Effector memory CD8-positive, alpha-beta T cell (primary cell): Measurements from ENCODE around the gene PRKCE.
A peak's percentile ranks its signal among the peaks of the same experiment; 100 is the strongest.

ENCODE experiments used
- ATAC-seq: fragments of 150-1000 bp; cut with Tn5 transposase; replicated peaks from 2 replicates; pipeline ENCODE4 v1.10.0; 2021; ENCODE audit warnings: mild to moderate bottlenecking, moderate library complexity
- DNase-seq, 3 experiments: peaks; one replicate each; pipeline ENCODE4 v3.0.0; 2021
- H3K27ac Mint-ChIP-seq, 2 donors: one replicate each; pipeline ENCODE4 v1.8.0; 2022; ENCODE audit warnings: mild to moderate bottlenecking in 2 of 2, mixed read lengths in 2 of 2, moderate library complexity in 2 of 2
- H3K27me3 Mint-ChIP-seq, 2 donors: one replicate each; pipeline ENCODE4 v1.8.0; 2022; ENCODE audit warnings: mixed read lengths in 2 of 2
- H3K36me3 Mint-ChIP-seq: one replicate; pipeline ENCODE4 v1.8.0; 2022; ENCODE audit warnings: mild to moderate bottlenecking, moderate library complexity, mixed read lengths; ENCODE audit not compliant: insufficient read depth
- H3K4me1 Mint-ChIP-seq, 2 donors: one replicate each; pipeline ENCODE4 v1.8.0; 2022; ENCODE audit warnings: low read depth in 2 of 2, mixed read lengths in 2 of 2
- H3K4me3 Mint-ChIP-seq, 2 donors: one replicate each; pipeline ENCODE4 v1.8.0; 2022; ENCODE audit warnings: mild to moderate bottlenecking in 2 of 2, mixed read lengths in 2 of 2, moderate library complexity in 2 of 2
- H3K9me3 Mint-ChIP-seq, 2 donors: one replicate each; pipeline ENCODE4 v1.8.0; 2022; ENCODE audit warnings: mixed read lengths in 2 of 2

The PRKCE gene

GRCh38 chr2:45951025-45951727 lies 299.7 kb downstream of the PRKCE start:
- peaks cover 4 to 10% of the 10 kb centered on the region in 2 donors for H3K4me1 Mint-ChIP-seq
- no peak overlapping the region for H3K27ac Mint-ChIP-seq
- DNase-seq, result peak in 1 of 3 experiments; percentile 6
- peak; percentile 72 for ATAC-seq
- H3K36me3 Mint-ChIP-seq, result no peaks in the 10 kb centered on the region
- no peak overlapping the region for H3K4me3 Mint-ChIP-seq
- no peaks in the 10 kb centered on the region for H3K27me3 Mint-ChIP-seq
- no peaks in the 10 kb centered on the region for H3K9me3 Mint-ChIP-seq

GRCh38 chr2:45952591-45952990 lies 301.1 kb downstream of the PRKCE start:
- ATAC-seq, result no peak
- Mint-ChIP-seq H3K27ac (no peak overlapping the region), H3K9me3 (no peaks in the 10 kb centered on the region), H3K36me3 (no peaks in the 10 kb centered on the region), H3K4me1 (peaks cover 10% of the 10 kb centered on the region in 2 donors), H3K27me3 (peaks cover 0 to 4% of the 10 kb centered on the region in 2 donors), H3K4me3 (no peak overlapping the region)
- no peak for DNase-seq

- no peaks in the 10 kb centered on the region for H3K36me3 Mint-ChIP-seq
- H3K4me1 Mint-ChIP-seq, result peaks cover 10% of the 10 kb centered on the region in 2 donors
- H3K27me3 Mint-ChIP-seq, result peaks cover 0 to 4% of the 10 kb centered on the region in 2 donors
- DNase-seq (no peak), ATAC-seq (no peak)
- no peaks in the 10 kb centered on the region for H3K9me3 Mint-ChIP-seq
- H3K4me3 Mint-ChIP-seq, result no peak overlapping the region
- H3K27ac Mint-ChIP-seq, result no peak overlapping the region
Observed at GRCh38 chr2:45953376-45954027, 302.0 kb downstream of the PRKCE start.

GRCh38 chr2:45954233-45954850 lies 302.9 kb downstream of the PRKCE start:
- ATAC-seq (no peak), DNase-seq (no peak)
- Mint-ChIP-seq H3K27me3 (peaks cover 0 to 4% of the 10 kb centered on the region in 2 donors), H3K4me1 (peaks cover 11 to 12% of the 10 kb centered on the region in 2 donors), H3K36me3 (no peaks in the 10 kb centered on the region), H3K9me3 (no peaks in the 10 kb centered on the region), H3K4me3 (no peak overlapping the region), H3K27ac (no peak overlapping the region)

- ATAC-seq, result no peak
Observed at GRCh38 chr2:45957533-45958227, 306.2 kb downstream of the PRKCE start.

GRCh38 chr2:45960057-45960863 lies 308.8 kb downstream of the PRKCE start:
- Mint-ChIP-seq H3K4me1 (peaks cover 12 to 23% of the 10 kb centered on the region in 2 donors), H3K36me3 (no peaks in the 10 kb centered on the region), H3K27me3 (peaks cover 0 to 4% of the 10 kb centered on the region in 2 donors), H3K4me3 (no peak overlapping the region), H3K9me3 (no peaks in the 10 kb centered on the region), H3K27ac (no peak overlapping the region)
- DNase-seq (no peak), ATAC-seq (no peak)

More at GRCh38 chr2:45957533-45958227, 306.2 kb downstream of the PRKCE start:
- Mint-ChIP-seq H3K4me1 (peaks cover 5 to 13% of the 10 kb centered on the region in 2 donors), H3K36me3 (no peaks in the 10 kb centered on the region), H3K27ac (no peak overlapping the region), H3K9me3 (no peaks in the 10 kb centered on the region), H3K4me3 (no peak overlapping the region), H3K27me3 (peaks cover 0 to 4% of the 10 kb centered on the region in 2 donors)
- DNase-seq, result no peak

- DNase-seq (no peak), ATAC-seq (no peak)
- Mint-ChIP-seq H3K9me3 (no peaks in the 10 kb centered on the region), H3K4me3 (no peak overlapping the region), H3K27me3 (peaks cover 0 to 1% of the 10 kb centered on the region in 2 donors), H3K36me3 (no peaks in the 10 kb centered on the region), H3K27ac (no peak overlapping the region), H3K4me1 (peaks cover 12 to 20% of the 10 kb centered on the region in 2 donors)
Observed at GRCh38 chr2:45962177-45962921, 310.9 kb downstream of the PRKCE start.

GRCh38 chr2:45963816-45964215 lies 312.3 kb downstream of the PRKCE start:
- no peak for DNase-seq
- no peak overlapping the region for H3K27ac Mint-ChIP-seq
- no peak overlapping the region for H3K4me3 Mint-ChIP-seq
- no peaks in the 10 kb centered on the region for H3K9me3 Mint-ChIP-seq
- peaks cover 12 to 17% of the 10 kb centered on the region in 2 donors for H3K4me1 Mint-ChIP-seq
- H3K36me3 Mint-ChIP-seq, result no peaks in the 10 kb centered on the region
- no peak for ATAC-seq
- no peaks in the 10 kb centered on the region for H3K27me3 Mint-ChIP-seq

- H3K27ac Mint-ChIP-seq, result no peak overlapping the region
- no peaks in the 10 kb centered on the region for H3K27me3 Mint-ChIP-seq
Observed at GRCh38 chr2:45964223-45964841, 312.9 kb downstream of the PRKCE start.

GRCh38 chr2:45964906-45965305 lies 313.4 kb downstream of the PRKCE start:
- H3K27ac Mint-ChIP-seq, result no peak overlapping the region

More at GRCh38 chr2:45964223-45964841, 312.9 kb downstream of the PRKCE start:
- ATAC-seq (no peak), DNase-seq (no peak)
- Mint-ChIP-seq H3K9me3 (no peaks in the 10 kb centered on the region), H3K4me3 (no peak overlapping the region), H3K36me3 (no peaks in the 10 kb centered on the region), H3K4me1 (peaks cover 12 to 16% of the 10 kb centered on the region in 2 donors)

GRCh38 chr2:45965871-45966498 lies 314.5 kb downstream of the PRKCE start:
- H3K9me3 Mint-ChIP-seq, result no peaks in the 10 kb centered on the region
- H3K4me3 Mint-ChIP-seq, result no peak overlapping the region
- DNase-seq, result no peak
- H3K27ac Mint-ChIP-seq, result no peak overlapping the region
- no peaks in the 10 kb centered on the region for H3K27me3 Mint-ChIP-seq
- no peaks in the 10 kb centered on the region for H3K36me3 Mint-ChIP-seq
- peaks cover 10% of the 10 kb centered on the region in 2 donors for H3K4me1 Mint-ChIP-seq
- ATAC-seq, result no peak

More at GRCh38 chr2:45964906-45965305, 313.4 kb downstream of the PRKCE start:
- Mint-ChIP-seq H3K36me3 (no peaks in the 10 kb centered on the region), H3K27me3 (no peaks in the 10 kb centered on the region), H3K9me3 (no peaks in the 10 kb centered on the region), H3K4me1 (peaks cover 10% of the 10 kb centered on the region in 2 donors), H3K4me3 (no peak overlapping the region)
- no peak for DNase-seq
- no peak for ATAC-seq
